NCI-H226 (cell line): ENCODE measurements around the gene RAET1E.
"Not testable (repeated sequence)": the region's sequence is repeated elsewhere in the genome, so short reads cannot be mapped to it uniquely, and the experiment has no call there.

Source experiments
- DNase-seq: peaks from one replicate; pipeline ENCODE4 v3.0.0-alpha.2; 2015

RAET1E gene

DNA sequence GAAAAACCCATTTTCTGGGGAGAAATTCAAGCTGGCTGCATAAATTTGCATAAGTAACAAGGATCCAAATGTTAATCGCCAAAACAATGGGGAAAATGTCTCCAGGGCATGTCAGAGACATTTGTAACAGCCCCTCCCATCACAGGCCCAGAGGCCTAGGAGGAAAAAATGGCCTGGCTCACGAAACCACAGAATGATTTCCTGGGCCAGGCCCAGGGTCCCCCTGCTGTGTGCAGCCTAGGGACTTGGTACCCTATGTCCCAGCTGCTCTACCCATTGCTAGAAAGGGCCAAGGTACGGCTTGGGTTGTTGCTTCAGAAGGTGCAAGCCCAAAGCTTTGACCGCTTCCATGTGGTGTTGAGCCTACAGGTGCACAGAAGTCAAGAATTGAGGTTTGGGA lies 10.6 kb upstream of the RAET1E start:
- DNase-seq = not testable (repeated sequence)

DNA sequence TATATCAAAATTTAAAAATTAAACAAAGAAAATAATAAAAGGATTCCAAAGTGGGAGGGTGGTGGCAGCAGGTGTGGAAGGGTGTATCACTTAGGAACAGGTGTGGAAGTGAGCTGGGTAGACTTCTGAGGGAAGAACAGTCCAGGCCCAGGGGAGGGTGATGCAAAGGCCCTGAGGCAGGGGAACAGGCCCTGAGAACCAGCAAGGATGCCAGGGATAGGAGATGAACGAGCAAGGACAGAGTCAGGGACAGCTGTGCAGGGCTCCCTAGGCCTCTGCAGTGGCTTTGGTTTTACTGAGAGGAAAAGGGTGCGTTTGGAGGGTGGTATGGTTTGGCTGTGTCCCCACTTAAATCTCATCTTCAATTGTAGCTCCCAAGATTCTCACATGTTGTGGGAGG lies 9.4 kb upstream of the RAET1E start:
- no peak for DNase-seq

DNA sequence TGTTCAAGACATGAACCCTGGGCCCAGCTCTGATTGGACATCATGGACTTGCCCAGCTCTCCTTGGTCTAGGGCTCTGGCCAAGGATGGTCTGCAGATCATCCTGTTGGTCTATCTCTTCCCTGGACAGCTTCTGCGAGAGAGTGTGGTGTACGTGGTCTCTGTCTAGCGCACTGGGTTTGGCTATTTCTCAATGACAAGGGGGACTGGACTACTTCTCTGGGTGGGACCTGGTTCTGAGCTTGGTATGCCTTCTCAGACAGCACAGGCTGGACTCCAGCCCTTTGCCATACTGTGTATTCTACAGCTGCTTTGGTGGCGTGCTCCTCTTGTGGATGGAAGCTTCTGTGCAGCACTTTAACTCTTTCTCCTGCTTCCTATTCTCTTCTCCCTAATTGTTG lies 8.5 kb upstream of the RAET1E start:
- DNase-seq = no peak

DNA sequence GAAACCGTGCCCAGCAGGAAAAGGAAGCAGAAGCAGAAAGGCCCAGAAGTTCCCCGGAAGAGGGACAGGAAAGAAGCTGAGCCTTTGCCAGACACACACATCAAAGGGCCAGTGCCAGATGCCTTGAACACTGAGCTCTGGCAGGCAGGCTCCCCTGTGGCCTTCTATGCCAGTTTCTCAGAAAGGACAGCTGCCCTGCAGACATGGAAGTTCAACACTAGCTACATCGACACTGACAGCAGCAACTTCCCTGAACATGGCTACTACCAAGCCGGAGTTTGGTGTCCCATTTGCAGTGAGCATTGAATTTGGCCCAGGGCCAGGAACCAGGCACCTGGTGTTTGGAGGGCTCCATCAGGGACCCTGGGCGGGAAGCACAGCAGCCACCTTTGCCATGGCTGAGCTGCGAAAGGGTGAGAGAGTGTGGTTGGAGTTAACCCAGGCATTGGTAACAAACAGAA lies 8.0 kb upstream of the RAET1E start:
- no peak for DNase-seq

DNA sequence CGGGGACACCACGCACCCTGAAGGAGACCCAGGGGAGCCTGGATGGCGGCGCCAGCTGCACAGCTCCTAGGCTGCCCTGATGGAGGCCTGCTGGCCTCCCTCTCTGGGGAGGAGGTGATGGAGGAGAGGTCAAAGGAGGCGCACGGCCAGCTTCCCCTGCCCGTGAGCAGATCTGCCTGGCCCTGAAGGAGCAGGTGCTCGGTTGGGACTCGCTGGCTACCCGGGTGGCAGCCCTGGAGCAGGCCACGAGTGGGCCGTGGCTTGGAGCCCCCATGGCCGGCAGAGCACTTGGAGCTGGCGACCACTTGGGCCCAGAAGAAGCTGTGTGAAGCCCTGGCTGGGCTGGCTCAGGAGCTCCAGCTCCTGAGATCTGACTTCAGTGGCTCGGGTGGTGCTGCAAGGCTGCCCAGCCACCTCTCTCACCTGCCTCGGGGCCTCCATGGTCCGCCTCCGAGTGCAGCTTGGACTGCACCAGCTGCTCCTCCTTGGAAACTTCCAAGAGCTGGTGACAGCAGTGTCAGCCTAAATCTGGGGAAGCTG lies 7.5 kb upstream of the RAET1E start:
- DNase-seq = no peak

DNA sequence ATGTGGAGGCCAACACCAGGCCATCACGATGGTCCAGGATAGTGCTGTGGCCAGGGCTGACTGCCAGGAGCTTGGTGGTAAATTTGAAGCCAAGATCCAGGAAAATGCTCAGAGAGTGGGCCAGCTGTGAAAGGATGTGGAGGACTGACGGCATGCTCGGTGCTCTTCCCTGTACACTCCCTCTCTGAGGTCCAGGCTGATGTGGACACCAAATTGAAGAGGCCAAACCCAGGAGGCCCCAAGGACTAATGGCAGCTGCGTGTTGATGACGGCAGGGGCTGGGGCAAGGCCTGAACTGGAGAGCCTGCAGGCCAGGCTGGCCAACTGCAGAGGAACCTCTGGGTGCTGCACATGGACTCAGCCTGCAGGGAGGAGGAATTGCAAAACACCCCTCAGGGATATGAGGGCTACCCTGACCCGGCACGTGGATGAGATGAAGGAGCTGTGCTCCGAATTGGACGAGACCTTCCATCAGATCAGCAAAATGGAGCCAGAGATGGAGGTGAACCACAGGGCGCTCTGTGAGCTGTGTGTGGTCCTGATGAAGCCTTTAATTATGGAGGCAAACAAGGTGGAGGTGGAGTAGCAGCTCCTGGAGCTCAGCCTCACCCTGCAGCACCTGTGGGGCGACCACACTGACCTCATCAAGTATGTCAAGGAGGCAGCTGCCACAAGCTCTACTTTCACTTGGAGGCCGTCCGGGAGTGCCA lies 6.9 kb upstream of the RAET1E start:
- DNase-seq = no peak

DNA sequence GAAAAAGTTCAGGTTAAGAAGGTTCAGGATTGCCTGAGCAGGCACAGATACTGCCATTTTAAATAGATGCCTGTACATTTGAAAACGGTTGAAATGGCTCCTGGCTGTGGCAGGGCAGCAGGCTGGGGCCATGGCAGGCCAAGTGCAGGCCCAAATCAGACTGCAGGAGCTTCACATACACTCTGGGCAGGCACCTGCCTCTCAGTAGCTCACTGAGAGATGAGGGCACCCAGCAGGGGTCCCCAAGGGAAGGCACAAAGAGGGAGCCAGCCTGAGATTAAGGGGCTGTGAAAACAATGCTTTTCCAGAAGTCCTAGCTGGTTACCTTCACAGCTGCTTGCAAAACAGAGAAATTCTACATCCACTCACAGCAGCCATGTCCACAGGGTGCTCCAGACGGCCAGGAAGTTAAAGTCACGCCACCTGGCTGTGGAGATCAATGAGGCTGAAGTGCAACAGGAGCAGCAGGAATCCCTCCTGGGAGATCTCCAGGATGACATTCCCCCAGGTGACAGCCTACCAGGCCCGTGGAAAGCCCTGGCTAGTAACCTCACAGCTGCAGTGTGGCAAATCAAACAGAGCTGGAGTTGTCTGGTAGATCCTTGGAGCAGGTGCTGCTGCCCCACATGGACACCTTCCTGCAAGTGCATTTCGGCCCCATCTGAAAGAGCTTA lies 6.2 kb upstream of the RAET1E start:
- no peak for DNase-seq

DNA sequence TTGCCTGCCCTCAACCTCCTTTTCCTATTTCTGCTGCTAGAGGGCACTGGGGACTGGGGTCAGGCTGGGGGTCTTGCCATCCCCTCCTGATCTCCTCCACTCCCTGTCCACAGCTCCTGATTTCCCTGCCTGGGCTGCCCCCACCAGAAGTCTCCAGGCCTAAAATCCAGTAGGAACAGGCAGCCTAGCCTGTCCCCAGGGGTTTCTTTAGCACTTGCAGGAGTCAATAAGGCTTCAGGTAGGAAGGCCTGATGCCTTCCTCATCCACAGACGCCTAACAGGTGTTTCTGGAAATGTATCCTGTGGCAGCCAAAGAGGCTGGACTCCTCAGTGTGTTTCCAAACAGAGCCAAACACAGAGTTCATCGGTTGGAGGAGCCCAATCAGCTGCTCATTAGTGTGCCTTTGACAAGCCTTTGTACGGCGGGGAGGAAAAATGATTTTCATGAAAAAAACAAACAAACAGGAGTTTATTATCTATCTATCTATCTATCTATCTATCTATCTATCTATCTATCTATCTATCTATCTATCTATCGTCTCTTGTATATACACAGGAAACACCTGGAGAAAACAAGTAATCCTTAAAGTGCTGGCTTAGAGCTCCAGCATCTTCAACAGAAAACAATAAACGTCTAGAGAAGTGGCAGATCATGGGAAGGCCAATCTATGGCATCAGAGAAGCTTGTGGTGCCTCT lies 3.7 kb upstream of the RAET1E start:
- DNase-seq = no peak

DNA sequence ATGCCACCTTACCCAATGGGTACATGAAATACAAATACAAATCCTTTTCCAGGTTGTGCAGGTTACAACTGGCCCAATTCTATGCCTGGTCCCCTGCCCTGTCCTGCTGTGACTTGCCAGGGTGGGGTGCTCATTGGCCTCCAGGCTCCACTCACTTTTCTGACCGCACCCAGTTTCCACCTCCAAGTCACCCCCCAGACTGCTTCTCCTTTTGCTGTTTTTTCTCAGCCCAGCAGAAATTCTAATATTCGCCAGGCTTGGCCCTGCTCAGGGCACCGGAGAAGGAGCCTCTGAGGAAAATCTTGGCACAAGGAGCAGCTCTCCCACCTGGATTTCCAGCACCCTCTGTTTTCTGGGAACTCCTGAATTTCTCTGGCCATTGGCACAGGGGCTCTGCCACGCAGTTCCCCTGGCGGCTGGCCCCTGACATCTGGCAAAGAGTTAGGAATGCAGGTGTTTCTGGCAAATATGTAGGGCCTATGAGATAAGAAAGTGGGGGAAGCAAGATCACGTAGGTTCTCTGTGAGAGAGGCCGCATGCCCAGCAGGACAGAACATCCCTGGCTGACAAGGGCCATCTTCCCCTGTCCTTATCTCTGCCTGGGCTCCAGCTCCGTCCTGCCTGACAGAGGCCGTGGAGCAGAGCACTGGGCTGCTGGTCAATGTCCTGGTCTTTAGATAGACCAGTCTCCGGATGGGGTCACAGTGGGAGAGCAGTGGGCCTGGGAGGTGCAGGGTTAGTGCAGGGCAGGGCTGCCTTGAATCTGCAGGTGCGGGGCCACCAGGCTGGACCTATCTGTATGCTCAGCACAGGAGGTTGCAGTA lies 2.9 kb upstream of the RAET1E start:
- DNase-seq = no peak

DNA sequence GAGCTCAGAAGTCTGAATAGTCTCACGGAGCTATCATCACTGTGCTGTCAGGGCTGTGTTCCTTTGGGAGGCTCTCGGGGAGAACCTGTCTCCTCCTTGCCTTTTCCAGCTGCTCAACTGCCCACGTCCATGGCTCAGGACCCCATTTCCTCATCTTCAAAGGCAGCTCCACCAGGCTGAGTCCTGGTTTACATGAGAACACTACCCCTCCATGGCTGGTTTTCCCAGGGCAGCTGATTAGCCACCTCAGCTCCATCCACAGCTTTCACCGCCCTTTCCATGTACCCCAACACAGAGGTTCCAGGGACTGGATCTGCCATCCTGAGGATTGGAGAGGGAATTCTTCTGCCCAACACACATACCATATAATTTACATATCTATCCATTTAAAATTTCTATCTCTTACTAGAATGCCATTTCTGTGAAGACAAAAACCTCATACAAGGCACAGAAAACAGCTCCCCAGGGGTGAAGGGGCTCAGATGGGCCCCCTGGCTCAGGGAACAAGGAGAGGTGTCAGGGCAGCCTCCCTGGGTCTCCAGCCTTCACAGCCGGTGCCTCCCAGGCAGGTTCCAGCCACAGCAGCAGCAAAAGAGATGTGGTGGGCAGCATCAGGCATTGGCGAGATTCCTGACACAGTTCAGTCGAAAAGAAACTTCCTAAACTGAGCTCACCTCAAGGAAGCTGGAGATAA lies 2.2 kb upstream of the RAET1E start:
- DNase-seq = no peak

DNA sequence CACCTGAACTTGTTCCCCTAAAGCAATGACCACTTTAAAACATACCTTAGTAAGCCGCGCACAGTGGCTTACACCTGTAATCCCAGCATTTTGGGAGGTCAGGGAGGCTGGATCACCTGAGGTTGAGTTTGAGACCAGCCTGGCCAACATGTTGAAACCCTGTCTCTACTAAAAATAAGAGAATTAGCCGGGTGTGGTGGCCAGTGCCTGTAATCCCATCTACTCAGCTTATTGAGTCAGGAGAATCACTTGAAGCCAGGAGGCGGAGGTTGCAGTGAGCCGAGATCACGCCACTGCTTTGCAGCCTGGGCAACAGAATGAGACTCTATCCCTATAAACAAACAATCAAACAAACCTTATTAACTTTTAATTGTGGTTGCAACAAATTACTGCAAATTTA lies 1.6 kb upstream of the RAET1E start:
- no peak for DNase-seq

DNA sequence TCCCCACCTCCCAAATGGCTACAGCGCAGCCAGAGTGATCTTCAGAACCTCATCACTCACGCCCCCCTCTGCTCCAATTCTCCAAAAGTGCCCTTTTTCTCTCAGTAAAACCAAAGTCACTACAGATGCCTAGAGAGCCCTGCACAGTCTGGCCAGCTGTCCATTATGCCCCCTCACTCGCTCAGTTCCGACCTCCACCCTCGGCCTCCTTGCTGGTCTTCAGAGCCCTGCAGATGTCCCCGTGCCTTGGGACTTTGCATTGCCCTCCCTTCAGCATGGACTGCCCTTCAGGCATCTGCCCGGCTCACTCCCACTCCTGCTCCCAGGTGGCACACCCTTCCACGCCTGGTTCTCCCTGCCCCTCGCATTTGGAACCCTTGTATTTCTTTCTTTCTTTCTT lies 1.1 kb upstream of the RAET1E start:
- no peak for DNase-seq

DNA sequence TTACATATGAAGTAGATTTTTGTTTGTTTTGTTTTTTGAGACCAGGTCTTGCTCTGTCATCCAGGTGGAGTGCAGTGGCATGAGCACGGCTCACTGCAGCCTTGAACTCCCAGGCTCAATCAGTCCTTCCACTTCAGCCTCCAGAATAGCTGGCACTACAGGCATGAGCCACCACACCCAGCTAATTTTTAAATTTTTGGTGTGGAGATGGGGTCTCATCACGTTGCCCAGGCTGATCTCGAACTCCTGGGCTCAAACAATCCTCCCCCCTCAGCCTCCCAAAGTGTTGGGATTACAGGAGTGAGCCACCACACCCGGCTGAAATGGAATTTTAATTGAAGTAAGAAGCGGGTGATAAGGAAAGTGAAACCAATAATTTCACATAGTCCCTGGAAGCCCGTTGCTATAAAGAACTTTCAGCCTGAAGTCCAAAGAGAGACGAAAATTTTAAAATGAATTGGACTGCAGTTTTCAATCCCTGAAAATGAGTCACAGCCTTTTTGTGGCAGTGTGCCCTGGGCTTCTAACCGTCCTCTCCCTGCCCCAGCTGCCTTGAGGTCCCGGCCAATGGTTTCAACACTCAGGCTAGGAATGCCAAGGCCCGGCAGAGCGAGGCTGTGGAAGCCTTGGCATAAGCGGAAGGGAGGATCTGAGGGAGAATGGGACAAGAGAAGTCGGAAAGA lies 757 bp downstream of the RAET1E start:
- peak; percentile 83 for DNase-seq

DNA sequence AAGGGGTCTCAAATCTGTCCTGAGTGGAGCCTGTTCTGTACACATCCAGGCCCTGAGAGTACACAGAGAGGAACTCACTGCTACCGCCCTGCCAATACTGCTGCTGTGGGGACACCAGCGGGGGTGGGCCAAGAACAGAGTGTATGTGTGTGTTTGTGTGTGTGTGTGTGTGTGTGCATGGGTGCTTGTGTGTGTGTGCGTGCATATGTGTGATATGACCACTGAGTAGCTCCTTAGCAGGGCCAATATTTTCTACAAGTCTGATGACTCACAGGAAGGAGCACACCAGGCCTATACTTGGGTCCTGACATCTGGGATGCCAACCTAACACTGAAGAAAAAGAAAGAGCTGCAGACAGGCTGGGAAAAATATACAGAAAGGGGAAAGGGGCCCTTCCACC lies 1.4 kb downstream of the RAET1E start:
- peak; percentile 60 for DNase-seq

DNA sequence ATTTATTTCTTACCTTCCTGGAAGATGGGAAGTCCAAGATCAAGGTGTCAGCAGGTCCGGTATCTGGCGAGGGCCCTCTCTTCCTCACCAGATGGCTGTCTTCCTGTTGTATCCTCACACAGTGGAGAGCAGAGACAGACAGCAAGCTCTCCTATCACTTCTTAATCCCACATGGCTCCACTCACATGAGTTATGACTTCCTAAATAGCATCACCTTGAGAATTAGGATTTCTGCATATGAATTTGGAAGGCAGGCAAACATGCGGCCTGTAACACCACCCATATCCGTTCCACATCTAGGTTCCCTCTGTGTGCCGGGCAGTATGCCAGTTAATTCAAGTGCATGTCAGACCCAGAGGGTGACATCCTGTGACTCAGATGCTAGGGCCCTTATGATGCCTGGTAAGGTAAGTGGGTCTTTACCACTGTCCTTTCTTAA lies 2.1 kb downstream of the RAET1E start:
- DNase-seq = no peak

DNA sequence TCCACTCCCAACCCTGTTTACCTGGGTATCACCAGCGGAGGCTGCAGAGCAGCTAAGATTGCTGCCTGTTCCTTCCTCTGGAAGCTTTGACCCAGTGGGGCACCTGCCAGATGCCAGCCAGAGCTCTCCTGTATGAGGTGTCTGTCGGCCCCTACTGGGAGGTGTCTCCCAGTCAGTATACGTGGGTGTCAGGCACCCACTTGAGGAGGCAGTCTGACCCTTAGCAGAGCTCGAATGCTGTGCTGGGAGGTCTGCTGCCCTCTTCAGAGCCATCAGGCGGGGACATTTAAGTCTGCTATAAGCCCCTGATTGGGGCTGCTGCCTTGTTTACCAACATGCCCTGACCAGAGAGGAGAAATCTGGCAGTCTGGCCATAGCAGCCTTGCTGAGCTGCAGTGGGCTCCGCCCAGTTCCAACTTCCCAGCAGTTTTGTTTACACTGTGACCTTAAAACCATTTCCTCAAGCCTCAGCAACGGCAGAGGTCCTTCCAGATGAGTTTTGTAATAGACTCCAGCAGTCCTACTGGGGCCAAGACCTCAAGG lies 2.8 kb downstream of the RAET1E start:
- peak; percentile 45 for DNase-seq

DNA sequence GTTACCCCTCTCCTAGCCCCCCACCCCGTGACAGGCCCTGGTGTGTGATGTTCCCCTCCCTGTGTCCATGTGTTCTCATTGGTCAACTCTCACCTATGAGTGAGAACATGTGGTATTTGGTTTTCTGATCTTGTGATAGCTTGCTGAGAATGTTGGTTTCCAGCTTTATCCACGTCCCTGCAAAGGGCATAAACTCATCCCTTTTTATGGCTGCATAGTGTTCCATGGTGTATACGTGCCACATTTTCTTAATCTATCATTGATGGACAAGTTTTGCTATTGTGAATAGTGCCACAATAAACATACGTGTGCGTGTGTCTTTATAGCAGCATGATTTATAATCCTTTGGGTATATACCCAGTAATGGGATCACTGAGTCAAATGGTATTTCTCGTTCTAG lies 6.0 kb downstream of the RAET1E start:
- DNase-seq = not testable (repeated sequence)

DNA sequence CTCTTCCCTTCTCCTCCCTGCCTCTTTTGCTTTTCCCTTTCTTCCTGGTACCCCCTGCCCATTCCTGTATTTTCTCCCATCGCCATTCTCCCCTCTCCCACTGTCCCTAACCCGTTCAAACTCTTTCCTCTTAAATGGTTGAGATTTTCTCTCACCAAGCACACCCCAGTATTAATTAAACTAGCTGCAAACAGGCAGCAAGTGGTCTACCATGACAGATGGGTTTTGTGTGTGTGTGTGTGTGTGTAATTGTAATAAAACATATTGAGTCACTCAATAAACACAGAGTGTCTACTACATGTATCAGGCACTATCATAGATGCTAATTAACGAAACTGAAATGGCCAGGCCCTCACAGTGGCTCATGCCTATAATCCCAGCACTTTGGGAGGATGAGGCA lies 6.7 kb downstream of the RAET1E start:
- no peak for DNase-seq

DNA sequence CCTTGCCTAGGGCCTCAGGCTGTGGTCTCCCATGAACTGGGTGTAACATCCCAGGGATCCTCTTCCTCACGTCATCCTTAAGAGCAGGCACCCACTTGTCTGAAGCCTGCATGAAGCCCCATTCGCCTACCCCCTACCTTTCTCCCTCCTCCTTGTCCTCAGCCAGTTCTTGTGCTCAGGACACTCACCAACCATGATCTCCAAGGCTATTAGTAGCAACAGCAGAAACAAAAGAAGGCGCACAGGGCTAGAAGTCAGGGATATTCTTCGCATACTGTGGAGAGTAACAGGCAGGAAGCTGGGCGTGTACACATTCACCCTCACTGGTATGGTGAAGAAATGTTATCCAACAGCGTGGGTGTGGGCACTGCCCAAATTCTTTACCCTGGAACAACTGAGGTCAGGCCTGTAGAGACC lies 7.3 kb downstream of the RAET1E start:
- DNase-seq = peak; percentile 63

DNA sequence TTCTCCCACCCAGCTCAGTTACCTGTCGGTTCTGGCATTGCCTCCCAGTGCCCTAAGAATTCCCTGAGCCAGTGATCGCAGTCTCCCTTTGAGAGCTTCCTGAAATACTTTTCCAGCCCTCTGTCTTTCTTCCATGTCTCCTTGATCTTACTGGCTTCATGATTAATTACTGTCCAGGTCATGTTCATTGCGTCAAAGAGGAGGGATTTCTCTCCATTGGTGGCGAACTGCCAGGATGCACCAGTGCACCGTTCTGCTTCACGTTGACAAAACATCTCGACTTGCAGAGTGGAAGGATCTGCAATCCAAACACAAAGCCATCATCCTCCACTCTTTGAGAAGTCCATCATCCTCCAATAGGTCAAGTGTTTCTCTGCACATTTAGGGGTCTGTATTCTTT lies 8.6 kb downstream of the RAET1E start:
- peak; percentile 73 for DNase-seq

DNA sequence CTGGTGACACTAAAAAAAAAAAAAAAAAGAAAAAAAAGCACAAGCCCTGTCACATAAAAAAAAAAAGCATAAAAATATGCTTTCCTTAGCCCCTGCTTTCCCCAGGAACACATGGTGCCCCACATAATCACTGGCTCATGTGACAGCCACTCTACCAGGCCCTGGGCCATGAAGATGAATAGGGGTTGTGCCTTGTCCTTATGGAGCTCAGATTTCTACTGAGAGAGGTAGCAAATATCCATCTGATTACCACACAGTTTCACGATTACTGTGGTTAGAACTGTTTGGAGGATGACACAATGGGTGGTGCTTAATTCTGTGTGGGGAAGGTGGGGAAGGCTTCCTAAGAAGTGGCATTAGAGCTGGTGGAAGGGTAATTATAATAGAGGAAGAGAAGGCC lies 9.3 kb downstream of the RAET1E start:
- peak; percentile 47 for DNase-seq
